Pancreas (tissue), 10 donors: ENCODE results near the gene HLA-DMB. TPM values are rescaled to one million over a fixed set of nuclear protein-coding genes. Genes with fewer than 3 reads are reported as not detected.

Source experiments
- ATAC-seq, 4 donors: fragments of 200-7000 bp; cut with Tn5 transposase; one replicate each; pipeline versions ENCODE4 v1.8.0 to v1.9.1; 2020; ENCODE audit warnings: mild to moderate bottlenecking in 4 of 4, moderate library complexity in 4 of 4
- DNase-seq, 6 donors: peaks; one replicate each; pipeline ENCODE4 v3.0.0-alpha.2; 2020
- FAIRE-seq: peaks from 2 replicates; lab custom pipeline; 2012; peaks lifted over from hg19 to GRCh38; lab: Jason Lieb, UNC
- H3K27ac ChIP-seq, 4 donors: fragments of 200-600 bp; sonication (generic); 1 replicate in 3 of 4; 2 replicates in 1 of 4; pipeline versions ENCODE4 v1.5.0 to v1.8.0; 2020
- H3K27me3 ChIP-seq, 4 donors: fragments of 200-600 bp; one replicate each; pipeline ENCODE4 v1.8.0; 2021
- H3K36me3 ChIP-seq, 3 donors: fragments of 200-600 bp; sonication (generic) in 1 of 3; one replicate each; pipeline versions ENCODE4 v1.5.0 to v1.8.0; 2020 to 2021
- H3K4me1 ChIP-seq, 3 donors: fragments of 200-600 bp; one replicate each; pipeline ENCODE4 v1.8.0; 2021
- H3K4me3 ChIP-seq, 4 donors: fragments of 200-600 bp; sonication (generic) in 2 of 4; one replicate each; pipeline versions ENCODE4 v1.5.0 to v1.8.0; 2020 to 2021
- H3K9me3 ChIP-seq, 4 donors: fragments of 200-600 bp; one replicate each; pipeline ENCODE4 v1.8.0; 2021
- CTCF ChIP-seq, 4 donors: fragments of 200-600 bp; sonication (generic) in 3 of 4; IDR thresholded peaks; one replicate each; pipeline versions ENCODE4 v1.5.0 to v1.8.0; 2021; ENCODE audit warnings: antibody characterized with exemption in 4 of 4
- WGBS, 2 donors: extraction: QIAGEN DNeasy Blood & Tissue Kit; methylation state at CpG; one replicate each; pipeline ENCODE4 v1.1.7; 2013; 5-methylcytosine and 5-hydroxymethylcytosine counted together
- intact Hi-C, 3 donors: fragments of 100-400 bp; cut with DNase I; formaldehyde crosslinking; loops; one replicate each; pipeline versions ENCODE4 v1.11.1 to v1.14.2; 2022
- polyA plus RNA-seq, 2 donors: library from polyadenylated mRNA; stranded (reverse); fragments of 200-250 nt; gene quantifications; one replicate each; pipeline ENCODE4 v1.2.3, GENCODE V29; 2013
- total RNA-seq, 6 donors: library from RNA; stranded (reverse); fragmentation: NEBNext Ultra II Directional in 4 of 6; extraction: Animal tissue kit (Norgen Biotek cat#: 25700) in 4 of 6; gene quantifications; one replicate each; pipeline versions ENCODE4 v1.2.1 to v1.2.4, GENCODE V29; 2021 to 2023
- donor health status: healthy with polysubstance abuse.
- donor health status: DM: no; HTN: no; CAD: no; lungs with moderate emphysema.
- donor health status: DM: no; HTN: no; CAD: no.
- donor health status: control.
- donor health status: control.
- donor health status: Bipolar disorder and iron deficiency.
- donor health status: DM: yes; HTN: yes; CAD: no.
- donor health status: DM: no; HTN: no; CAD: no.
- donor health status: DM: no; HTN: no; CAD: no.
- donor health status: DM: yes; HTN: yes; CAD: no.

Gene HLA-DMB
- total and polyA plus RNA-seq, 8 donors = 1.9 to 42.6 (median 4.3) TPM

- FAIRE-seq (no peak), DNase-seq (no peak), ATAC-seq (no peak)
- TF ChIP-seq CTCF (IDR thresholded peaks at IDR 0.05) = no peak
- H3K27me3 ChIP-seq = no peaks in the 10 kb centered on the region
- H3K27ac ChIP-seq = no peak overlapping the region
- 74 to 85% methylated on average over 7 of the region's 7 CpGs for WGBS, 2 donors
- no peak overlapping the region for H3K4me3 ChIP-seq
- H3K9me3 ChIP-seq = no peaks in the 10 kb centered on the region
- H3K4me1 ChIP-seq = peaks cover 0 to 4% (median 0%) of the 10 kb centered on the region in 3 donors
- H3K36me3 ChIP-seq = no peaks in the 10 kb centered on the region
- intact Hi-C loops = loop anchor here in 2 of 3 donors (5.0 to 10.0 kb wide), 2 partner anchors 44 to 46 kb away; no protein-coding TSS in a partner anchor
Observed at GRCh38 chr6:32938494-32938893, 2.3 kb downstream of the HLA-DMB start.

GRCh38 chr6:32937230-32937633, 3.6 kb downstream of the HLA-DMB start:
- peaks cover 0 to 4% (median 0%) of the 10 kb centered on the region in 3 donors for H3K4me1 ChIP-seq
- peak in 2 of 4 donors; percentile 25 to 37 for ATAC-seq
- H3K36me3 ChIP-seq = no peaks in the 10 kb centered on the region
- H3K4me3 ChIP-seq = no peak overlapping the region
- peak in 1 of 6 donors; percentile 49 for DNase-seq
- H3K27me3 ChIP-seq = no peaks in the 10 kb centered on the region
- no peaks in the 10 kb centered on the region for H3K9me3 ChIP-seq
- no peak for TF ChIP-seq CTCF (IDR thresholded peaks at IDR 0.05)
- FAIRE-seq = no peak
- H3K27ac ChIP-seq = peak overlapping the region in 1 of 4 donors; percentile 60
- WGBS, 2 donors = 66 to 69% methylated on average over 8 of the region's 8 CpGs
- intact Hi-C loops = loop anchor here in 2 of 3 donors (5.0 to 10.0 kb wide), 2 partner anchors 45 to 48 kb away; no protein-coding TSS in a partner anchor

DNA sequence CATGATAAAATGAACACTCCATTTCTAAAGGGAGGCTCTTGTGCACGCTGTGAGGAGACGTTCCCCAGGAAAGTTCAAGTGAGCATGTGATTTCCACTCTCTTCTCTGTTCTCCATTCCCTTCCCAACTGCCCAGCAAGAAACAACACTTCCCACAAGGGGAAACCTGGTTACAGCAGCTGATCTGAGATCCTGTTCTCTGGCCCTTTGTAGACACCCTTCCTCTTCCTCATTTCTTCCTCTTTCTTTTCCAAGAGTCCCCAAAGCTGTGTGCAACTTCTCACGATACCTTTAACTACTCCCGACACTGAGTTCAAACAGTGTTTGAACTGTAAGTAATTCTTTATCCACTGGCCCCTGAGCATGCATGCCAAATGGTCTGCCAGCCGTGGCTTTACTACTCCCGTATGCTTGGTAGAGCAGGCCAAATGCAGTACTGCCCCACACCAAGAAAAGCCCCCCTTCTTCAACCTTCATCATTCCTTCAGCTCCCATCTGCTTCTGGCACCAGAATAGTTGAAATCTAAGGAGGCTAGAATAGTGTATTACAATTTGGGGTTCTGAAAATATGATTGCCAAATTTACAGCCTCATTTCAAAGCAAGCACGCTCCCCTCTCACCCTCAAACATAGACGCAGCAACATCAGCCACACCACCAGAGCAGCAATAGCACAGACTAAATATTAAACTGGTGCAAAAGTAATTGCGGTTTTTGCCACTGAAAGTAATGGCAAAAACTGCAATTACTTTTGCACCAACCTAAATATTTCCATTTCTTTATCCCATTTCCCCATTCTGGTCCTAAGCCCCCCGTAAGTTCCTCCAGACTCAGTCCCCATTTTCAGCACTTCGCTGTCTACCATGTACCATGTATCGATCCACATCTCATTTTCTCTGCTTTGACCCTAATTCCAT, 4.3 kb downstream of the HLA-DMB start:
- WGBS, 2 donors = 53 to 64% methylated on average over 12 of the region's 12 CpGs
- Histone ChIP-seq H3K9me3 (no peaks in the 10 kb centered on the region), H3K27ac (peak overlapping the region in 1 of 4 donors; percentile 60), H3K27me3 (no peaks in the 10 kb centered on the region), H3K4me3 (no peak overlapping the region), H3K36me3 (no peaks in the 10 kb centered on the region), H3K4me1 (peaks cover 0 to 4% (median 0%) of the 10 kb centered on the region in 3 donors)
- intact Hi-C loops = loop anchor here in 2 of 3 donors (5.0 to 10.0 kb wide), 2 partner anchors 46 to 48 kb away; no protein-coding TSS in a partner anchor
- no peak for TF ChIP-seq CTCF (IDR thresholded peaks at IDR 0.05)
- no peak for FAIRE-seq
- ATAC-seq = peak in 2 of 4 donors; percentile 8 to 11
- DNase-seq = no peak

DNA sequence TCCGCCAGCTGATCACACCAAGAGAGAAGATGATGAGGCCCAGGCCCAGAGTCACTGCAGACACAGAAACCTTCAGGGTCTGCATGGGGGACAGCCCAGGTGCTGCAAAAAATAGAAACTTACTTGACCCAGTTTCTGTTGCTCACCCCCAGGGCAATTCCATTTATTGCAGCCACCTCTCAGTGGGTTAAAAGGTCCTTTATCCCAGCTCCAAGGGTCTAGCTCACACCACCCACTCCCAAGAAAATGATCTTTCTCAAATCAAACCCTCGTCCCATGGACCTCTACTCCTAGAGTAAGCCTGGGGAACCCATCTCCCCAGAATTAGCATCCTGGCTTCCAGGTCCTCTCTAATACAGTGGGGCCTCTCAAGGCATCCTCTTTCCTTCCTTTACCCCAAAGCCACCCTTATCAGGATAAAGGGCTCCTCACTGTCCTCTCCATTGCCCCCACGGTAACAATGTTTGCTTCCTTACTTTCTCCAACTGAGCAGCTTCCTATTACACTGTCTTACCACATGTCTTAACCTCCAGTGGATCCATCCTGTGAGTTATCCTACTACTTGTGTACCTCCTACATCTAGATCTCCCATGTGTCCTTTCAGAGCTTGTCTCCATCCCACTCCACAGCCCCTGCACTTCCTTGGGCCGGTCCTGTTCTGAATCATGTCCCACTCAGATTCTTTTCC, 5.1 kb downstream of the HLA-DMB start:
- no peak overlapping the region for H3K4me3 ChIP-seq
- no peaks in the 10 kb centered on the region for H3K27me3 ChIP-seq
- H3K27ac ChIP-seq = no peak overlapping the region
- H3K36me3 ChIP-seq = no peaks in the 10 kb centered on the region
- DNase-seq (no peak), ATAC-seq (no peak), FAIRE-seq (no peak)
- H3K4me1 ChIP-seq = peaks cover 0 to 4% (median 0%) of the 10 kb centered on the region in 3 donors
- intact Hi-C loops = loop anchor here in 2 of 3 donors (5.0 to 10.0 kb wide), 2 partner anchors 47 to 49 kb away; no protein-coding TSS in a partner anchor
- WGBS, 2 donors = 82 to 88% methylated on average over 4 of the region's 4 CpGs
- no peak for TF ChIP-seq CTCF (IDR thresholded peaks at IDR 0.05)
- H3K9me3 ChIP-seq = no peaks in the 10 kb centered on the region
